Fibroblast of mammary gland (primary cell): ENCODE data around the gene MSLN.

ENCODE experiments used
- DNase-seq: peaks from one replicate; pipeline ENCODE4 v3.0.0-alpha.2; 2010; ENCODE audit warnings: low read depth
- H3K4me3 ChIP-seq: 2 replicates; pipeline ENCODE4 v1.5.1; 2011; ENCODE audit warnings: low read depth, mild to moderate bottlenecking, low read length, moderate library complexity; ENCODE audit not compliant: control insufficient read depth
- CTCF ChIP-seq: conservative IDR thresholded peaks from 2 replicates; pipeline ENCODE4 v1.5.1; 2011; ENCODE audit warnings: low read depth, low read length, inconsistent platforms; ENCODE audit not compliant: control insufficient read depth, insufficient read depth

MSLN gene

GRCh38 chr16:732936-733335, 27.6 kb upstream of the MSLN start:
- no peak for TF ChIP-seq CTCF
- DNase-seq = no peak
- no peak overlapping the region for H3K4me3 ChIP-seq

GRCh38 chr16:733382-734207, 26.9 kb upstream of the MSLN start:
- H3K4me3 ChIP-seq = no peak overlapping the region
- no peak for DNase-seq
- TF ChIP-seq CTCF = no peak

GRCh38 chr16:734208-734980, 26.1 kb upstream of the MSLN start:
- DNase-seq = no peak
- H3K4me3 ChIP-seq = no peak overlapping the region
- TF ChIP-seq CTCF = no peak

- DNase-seq = no peak
- no peak for TF ChIP-seq CTCF
- H3K4me3 ChIP-seq = no peak overlapping the region
Measured at GRCh38 chr16:734981-735881, 25.3 kb upstream of the MSLN start.

- no peak for TF ChIP-seq CTCF
- DNase-seq = no peak
- H3K4me3 ChIP-seq = no peak overlapping the region
Measured at GRCh38 chr16:735982-736453, 24.5 kb upstream of the MSLN start.

GRCh38 chr16:736936-737481, 23.5 kb upstream of the MSLN start:
- H3K4me3 ChIP-seq = no peak overlapping the region
- no peak for DNase-seq
- TF ChIP-seq CTCF = no peak
